Adrenal gland (tissue), 12 donors: ENCODE measurements around the gene ZBTB9. TPM values are rescaled to one million over a fixed set of nuclear protein-coding genes. Genes with fewer than 3 reads are reported as not detected.
"Not testable (repeated sequence)": the region's sequence is repeated elsewhere in the genome, so short reads cannot be mapped to it uniquely, and the experiment has no call there.

Experiments used
- DNase-seq, 7 donors: peaks; one replicate each; pipeline ENCODE4 v3.0.0-alpha.2; 2019 to 2020
- H3K27ac ChIP-seq, 5 donors: fragments of 200-600 bp; sonication (generic) in 4 of 5; 1 replicate in 3 of 5; 2 replicates in 2 of 5; pipeline versions ENCODE4 v1.5.1 to v1.8.0; 2016 to 2020; ENCODE audit warnings: mild to moderate bottlenecking in 1 of 5
- H3K27me3 ChIP-seq: fragments of 200-600 bp; 2 replicates; pipeline ENCODE4 v1.8.0; 2021
- H3K36me3 ChIP-seq, 2 donors: fragments of 200-600 bp; replicated peaks in 1 of 2; 1 replicate in 1 of 2; 2 replicates in 1 of 2; pipeline versions ENCODE4 v1.5.1 to v1.8.0; 2018 to 2022
- H3K4me1 ChIP-seq, 2 donors: fragments of 200-600 bp; replicated peaks in 1 of 2; 1 replicate in 1 of 2; 2 replicates in 1 of 2; pipeline versions ENCODE4 v1.5.1 to v1.8.0; 2018 to 2021
- H3K4me3 ChIP-seq, 4 donors: fragments of 200-600 bp; sonication (generic) in 3 of 4; one replicate each; pipeline ENCODE4 v1.5.1; 2016 to 2018
- H3K9me3 ChIP-seq, 3 donors: fragments of 200-600 bp; sonication (generic) in 1 of 3; replicated peaks in 1 of 3; 1 replicate in 2 of 3; 2 replicates in 1 of 3; pipeline versions ENCODE4 v1.5.1 to v1.8.0; 2016 to 2021
- POLR2A ChIP-seq, 2 donors: fragments of 450-650 bp; IDR thresholded peaks; one replicate each; pipeline ENCODE4 v1.6.1; 2017; ENCODE audit warnings: antibody characterized with exemption in 2 of 2, mild to moderate bottlenecking in 2 of 2, moderate library complexity in 1 of 2
- WGBS, 4 donors: extraction: QIAGEN DNeasy Blood & Tissue Kit in 2 of 4; methylation state at CpG; one replicate each; pipeline versions ENCODE4 v1.1.5 to v1.1.7; 2013 to 2017; 5-methylcytosine and 5-hydroxymethylcytosine counted together
- intact Hi-C, 2 donors: fragments of 100-400 bp; cut with DNase I; formaldehyde crosslinking; loops; one replicate each; pipeline versions ENCODE4 v1.14.1 to v1.15.0; 2022 to 2023
- polyA plus RNA-seq, 3 donors: library from polyadenylated mRNA; stranded (reverse); fragments of 200-250 nt in 2 of 3; fragments of 350-450 nt in 1 of 3; fragmentation: Illumina TruSeq in 1 of 3; extraction: RNeasy Lipid Tissue Mini Kit (QIAGEN cat#74804) in 1 of 3; gene quantifications; one replicate each; pipeline ENCODE4 v1.2.3, GENCODE V29; 2013 to 2014
- total RNA-seq, 9 donors: library from RNA; depleted of rRNA in 4 of 9; stranded (reverse); fragments of >200 nt in 4 of 9; fragments of 120-200 nt in 1 of 9; fragmentation: NEBNext Ultra II Directional in 1 of 9; extraction: Animal tissue kit (Norgen Biotek cat#: 25700) in 1 of 9; gene quantifications; one replicate each; pipeline versions ENCODE4 v1.1.0 to v1.2.4, GENCODE V29; 2013 to 2023
- TF ChIP-seq, protein P1 (sequence below), 6 experiments: fragments of 450-650 bp in 4 of 6; fragments of 200-600 bp in 2 of 6; sonication (generic) in 1 of 6; IDR thresholded peaks; 1 replicate in 5 of 6; 2 replicates in 1 of 6; pipeline versions ENCODE4 v1.5.1 to v1.8.0; 2016 to 2021; ENCODE audit warnings: antibody characterized with exemption in 6 of 6, mild to moderate bottlenecking in 2 of 6, moderate library complexity in 1 of 6
- donor health status: healthy with polysubstance abuse.
- donor health status: Bipolar disorder and iron deficiency.
- donor health status: DM: yes; HTN: yes; CAD: no.
- donor health status: DM: no; HTN: no; CAD: no.
- donor health status: DM: no; HTN: no; CAD: no.
- donor health status: DM: yes; HTN: yes; CAD: no.

Gene ZBTB9
- total and polyA plus RNA-seq, 12 donors: 2.3 to 11.2 (median 6.7) TPM

GRCh38 chr6:33483678-33484077 is 29.3 kb downstream of the ZBTB9 start:
- Histone ChIP-seq H3K36me3 (no peaks in the 10 kb centered on the region), H3K4me1 (no peaks in the 10 kb centered on the region), H3K9me3 (no peaks in the 10 kb centered on the region), H3K27me3 (no peaks in the 10 kb centered on the region), H3K27ac (no peak overlapping the region), H3K4me3 (no peak overlapping the region)
- DNase-seq: no peak
- 59 to 74% (median 65%) methylated on average over 3 of the region's 3 CpGs for WGBS, 4 donors
- intact Hi-C loops: no loop called here
- TF ChIP-seq POLR2A (IDR thresholded peaks at IDR 0.05): no peak
- TF ChIP-seq, protein P1, sequence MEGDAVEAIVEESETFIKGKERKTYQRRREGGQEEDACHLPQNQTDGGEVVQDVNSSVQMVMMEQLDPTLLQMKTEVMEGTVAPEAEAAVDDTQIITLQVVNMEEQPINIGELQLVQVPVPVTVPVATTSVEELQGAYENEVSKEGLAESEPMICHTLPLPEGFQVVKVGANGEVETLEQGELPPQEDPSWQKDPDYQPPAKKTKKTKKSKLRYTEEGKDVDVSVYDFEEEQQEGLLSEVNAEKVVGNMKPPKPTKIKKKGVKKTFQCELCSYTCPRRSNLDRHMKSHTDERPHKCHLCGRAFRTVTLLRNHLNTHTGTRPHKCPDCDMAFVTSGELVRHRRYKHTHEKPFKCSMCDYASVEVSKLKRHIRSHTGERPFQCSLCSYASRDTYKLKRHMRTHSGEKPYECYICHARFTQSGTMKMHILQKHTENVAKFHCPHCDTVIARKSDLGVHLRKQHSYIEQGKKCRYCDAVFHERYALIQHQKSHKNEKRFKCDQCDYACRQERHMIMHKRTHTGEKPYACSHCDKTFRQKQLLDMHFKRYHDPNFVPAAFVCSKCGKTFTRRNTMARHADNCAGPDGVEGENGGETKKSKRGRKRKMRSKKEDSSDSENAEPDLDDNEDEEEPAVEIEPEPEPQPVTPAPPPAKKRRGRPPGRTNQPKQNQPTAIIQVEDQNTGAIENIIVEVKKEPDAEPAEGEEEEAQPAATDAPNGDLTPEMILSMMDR (IDR thresholded peaks at IDR 0.05): no peak

DNA sequence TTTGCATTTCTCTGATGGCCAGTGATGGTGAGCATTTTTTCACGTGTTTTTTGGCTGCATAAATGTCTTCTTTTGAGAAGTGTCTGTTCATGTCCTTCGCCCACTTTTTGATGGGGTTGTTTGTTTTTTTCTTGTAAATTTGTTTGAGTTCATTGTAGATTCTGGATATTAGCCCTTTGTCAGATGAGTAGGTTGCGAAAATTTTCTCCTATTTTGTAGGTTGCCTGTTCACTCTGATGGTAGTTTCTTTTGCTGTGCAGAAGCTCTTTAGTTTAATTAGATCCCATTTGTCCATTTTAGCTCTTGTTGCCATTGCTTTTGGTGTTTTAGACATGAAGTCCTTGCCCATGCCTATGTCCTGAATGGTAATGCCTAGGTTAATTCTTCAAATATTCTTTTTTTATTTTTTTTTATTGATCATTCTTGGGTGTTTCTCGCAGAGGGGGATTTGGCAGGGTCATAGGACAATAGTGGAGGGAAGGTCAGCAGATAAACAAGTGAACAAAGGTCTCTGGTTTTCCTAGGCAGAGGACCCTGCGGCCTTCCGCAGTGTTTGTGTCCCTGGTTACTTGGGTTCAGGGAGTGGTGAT is 30.4 kb downstream of the ZBTB9 start:
- H3K36me3 ChIP-seq, intact Hi-C loops, H3K27me3 ChIP-seq, H3K4me1 ChIP-seq, DNase-seq, H3K27ac ChIP-seq, H3K9me3 ChIP-seq, H3K4me3 ChIP-seq: not testable (repeated sequence)
- WGBS, 4 donors: 68 to 80% (median 79%) methylated on average over 3 to 4 of the region's 6 CpGs

DNA sequence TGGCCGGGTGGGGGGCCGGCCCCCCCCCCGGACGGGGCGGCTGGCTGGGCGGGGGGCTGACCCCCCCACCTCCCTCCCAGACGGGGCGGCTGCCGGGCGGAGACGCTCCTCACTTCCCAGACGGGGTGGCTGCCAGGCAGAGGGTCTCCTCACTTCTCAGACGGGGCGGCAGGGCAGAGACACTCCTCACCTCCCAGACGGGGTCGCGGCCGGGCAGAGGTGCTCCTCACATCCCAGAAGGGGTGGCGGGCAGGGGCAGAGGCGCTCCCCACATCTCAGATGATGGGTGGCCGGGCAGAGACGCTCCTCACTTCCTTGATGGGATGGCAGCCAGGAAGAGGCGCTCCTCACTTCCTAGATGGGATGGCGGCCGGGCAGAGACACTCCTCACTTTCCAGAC is 31.3 kb downstream of the ZBTB9 start:
- intact Hi-C loops, H3K4me3 ChIP-seq, H3K27ac ChIP-seq, H3K4me1 ChIP-seq, H3K9me3 ChIP-seq, H3K36me3 ChIP-seq, H3K27me3 ChIP-seq, DNase-seq: not testable (repeated sequence)
- WGBS, 4 donors: 86 to 87% methylated on average over 23 to 25 of the region's 25 CpGs; no CpG with 5 or more reads in 2 of the 4 donors

GRCh38 chr6:33488339-33488738 is 34.0 kb downstream of the ZBTB9 start:
- intact Hi-C loops: no loop called here
- 72 to 81% (median 77%) methylated on average over 7 of the region's 7 CpGs for WGBS, 4 donors
- DNase-seq: no peak
- no peaks in the 10 kb centered on the region for H3K9me3 ChIP-seq
- no peak for TF ChIP-seq POLR2A (IDR thresholded peaks at IDR 0.05)
- TF ChIP-seq, protein P1 (IDR thresholded peaks at IDR 0.05): no peak
- no peaks in the 10 kb centered on the region for H3K27me3 ChIP-seq
- H3K36me3 ChIP-seq: no peaks in the 10 kb centered on the region
- no peak overlapping the region for H3K4me3 ChIP-seq
- H3K27ac ChIP-seq: no peak overlapping the region
- no peaks in the 10 kb centered on the region for H3K4me1 ChIP-seq

DNA sequence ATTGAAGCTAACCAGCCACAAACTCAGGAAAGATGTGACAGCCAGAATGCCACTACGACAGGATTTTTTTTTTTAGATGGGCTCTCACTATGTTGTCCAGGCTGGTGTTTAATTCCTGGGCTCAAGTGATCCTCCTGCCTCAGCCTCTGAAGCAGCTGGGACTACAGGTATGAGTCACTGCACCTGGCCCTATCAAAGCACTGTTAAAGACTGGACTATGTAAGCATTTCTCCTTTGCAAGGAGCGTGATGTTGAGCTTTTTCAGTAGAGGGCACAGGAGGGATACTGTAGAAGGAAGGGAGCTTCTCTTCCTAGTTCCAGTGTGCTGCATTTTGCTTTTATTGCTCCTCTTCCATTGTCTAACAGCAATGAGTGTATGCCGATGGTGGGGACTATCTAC is 35.8 kb downstream of the ZBTB9 start:
- H3K4me1 ChIP-seq: no peaks in the 10 kb centered on the region
- intact Hi-C loops: no loop called here
- no peak overlapping the region for H3K27ac ChIP-seq
- TF ChIP-seq, protein P1 (IDR thresholded peaks at IDR 0.05): no peak
- TF ChIP-seq POLR2A (IDR thresholded peaks at IDR 0.05): no peak
- DNase-seq: no peak
- no peak overlapping the region for H3K4me3 ChIP-seq
- WGBS, 4 donors: 71 to 90% (median 74%) methylated on average over 3 of the region's 3 CpGs
- H3K27me3 ChIP-seq: no peaks in the 10 kb centered on the region
- H3K9me3 ChIP-seq: no peaks in the 10 kb centered on the region
- H3K36me3 ChIP-seq: no peaks in the 10 kb centered on the region
